C4-2B (cell line): ENCODE data around the gene SCFD1.

Experiments used
- CTCF ChIP-seq: fragments of 450-650 bp; conservative IDR thresholded peaks from 2 replicates; pipeline ENCODE4 v1.5.1; 2017; ENCODE audit warnings: mild to moderate bottlenecking
- ZFX ChIP-seq: fragments of 450-650 bp; IDR thresholded peaks from 2 replicates; pipeline ENCODE4 v1.6.1; 2017

DNA sequence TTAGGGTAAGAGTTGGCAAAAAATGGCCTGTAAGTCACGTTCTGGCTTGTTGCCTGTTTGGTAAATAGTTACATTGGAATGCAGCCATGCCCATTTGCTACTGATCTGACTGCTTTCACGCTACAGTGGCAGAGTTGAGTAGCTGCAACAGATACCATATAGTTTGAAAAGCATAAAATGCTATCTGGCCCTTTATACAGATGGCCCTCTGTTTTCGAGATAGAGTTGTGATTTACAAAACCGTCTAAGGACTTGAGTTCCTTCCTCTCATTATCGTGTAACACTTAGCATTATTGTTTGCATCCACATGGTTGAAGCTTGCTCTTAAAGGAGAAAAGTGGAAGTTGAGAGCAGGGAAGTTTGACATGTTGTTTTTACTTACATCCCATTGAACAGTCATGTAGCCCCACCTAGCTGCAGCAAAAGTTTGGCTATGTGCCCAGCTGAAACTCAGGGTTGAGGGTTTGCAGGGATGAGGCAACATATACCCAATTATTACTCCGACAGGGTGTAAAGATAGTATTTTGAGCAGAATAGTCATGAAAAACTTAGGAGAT is 11.3 kb upstream of the SCFD1 start:
- TF ChIP-seq CTCF (peak; percentile 48), ZFX (no peak)
